OCI-LY1 (cell line): ENCODE measurements around the gene HNRNPA1.

Source experiments
- H2AFZ ChIP-seq: fragments of 200-600 bp; sonication (generic), shearing (Covaris generic); 2 replicates; pipeline ENCODE4 v1.6.0; 2014; ENCODE audit warnings: antibody characterized with exemption, mild to moderate bottlenecking, low read length
- H3F3A ChIP-seq: fragments of 200-600 bp; sonication (generic), shearing (Covaris generic); 2 replicates; pipeline ENCODE4 v1.6.0; 2014; ENCODE audit warnings: mild to moderate bottlenecking, antibody characterized with exemption, low read length, moderate library complexity; ENCODE audit not compliant: insufficient read depth
- H3K27ac ChIP-seq: fragments of 200-600 bp; sonication (generic); 2 replicates; pipeline ENCODE4 v1.5.1; 2014; ENCODE audit warnings: low read length, mixed run types, mild to moderate bottlenecking, low read depth; ENCODE audit not compliant: poor library complexity, severe bottlenecking
- H3K27me3 ChIP-seq: fragments of 200-600 bp; sonication (generic); 2 replicates; pipeline ENCODE4 v1.6.0; 2014; ENCODE audit warnings: antibody characterized with exemption, mild to moderate bottlenecking, low read length, moderate library complexity; ENCODE audit not compliant: insufficient read depth
- H3K36me3 ChIP-seq: fragments of 200-600 bp; sonication (generic); 2 replicates; pipeline ENCODE4 v1.6.1; 2014; ENCODE audit warnings: mild to moderate bottlenecking, antibody characterized with exemption, low read length, moderate library complexity, mixed read lengths; ENCODE audit not compliant: insufficient read depth
- H3K4me1 ChIP-seq: fragments of 200-600 bp; sonication (generic); 2 replicates; pipeline ENCODE4 v1.5.1; 2014; ENCODE audit warnings: mild to moderate bottlenecking, low read length, moderate library complexity; ENCODE audit not compliant: insufficient read depth, severe bottlenecking
- H3K4me2 ChIP-seq: fragments of 200-600 bp; sonication (generic), shearing (Covaris generic); 2 replicates; pipeline ENCODE4 v1.6.1; 2014; ENCODE audit warnings: low read length
- H3K4me3 ChIP-seq: fragments of 200-600 bp; sonication (generic); 2 replicates; pipeline ENCODE4 v1.5.1; 2014; ENCODE audit warnings: low read length, low read depth, mild to moderate bottlenecking, mixed read lengths; ENCODE audit not compliant: poor library complexity, severe bottlenecking
- H3K79me2 ChIP-seq: fragments of 200-600 bp; shearing (Covaris generic); 2 replicates; pipeline ENCODE4 v1.6.1; 2016; ENCODE audit warnings: mixed run types, low read length, mixed read lengths; ENCODE audit not compliant: insufficient read depth
- H3K9ac ChIP-seq: fragments of 200-600 bp; sonication (generic), shearing (Covaris generic); 2 replicates; pipeline ENCODE4 v1.6.1; 2014; ENCODE audit warnings: mild to moderate bottlenecking, low read length, mixed read lengths
- H3K9me2 ChIP-seq: fragments of 200-600 bp; sonication (generic), shearing (Covaris generic); 2 replicates; pipeline ENCODE4 v1.6.1; 2014; ENCODE audit warnings: low read depth, mild to moderate bottlenecking, low read length, mixed read lengths
- H3K9me3 ChIP-seq: fragments of 200-600 bp; shearing (Covaris generic); 2 replicates; pipeline ENCODE4 v1.6.1; 2014; ENCODE audit warnings: low read length, mixed read lengths
- H4K20me1 ChIP-seq: fragments of 200-600 bp; sonication (generic), shearing (Covaris generic); 2 replicates; pipeline ENCODE4 v1.6.0; 2016; ENCODE audit warnings: mild to moderate bottlenecking, low read length; ENCODE audit not compliant: insufficient read depth
- EZH2 ChIP-seq: fragments of 200-600 bp; sonication (generic), shearing (Covaris generic); IDR thresholded peaks from 2 replicates; pipeline ENCODE4 v1.8.0; 2017; ENCODE audit warnings: borderline replicate concordance, mixed run types, mild to moderate bottlenecking, antibody characterized with exemption, low read length, moderate library complexity, mixed read lengths
- TF ChIP-seq, protein P1 (sequence below): fragments of 200-600 bp; sonication (generic), shearing (Covaris generic); IDR thresholded peaks from 2 replicates; pipeline ENCODE4 v1.5.1; 2017; ENCODE audit warnings: mild to moderate bottlenecking, antibody characterized with exemption, low read length, moderate library complexity, mixed read lengths

Gene HNRNPA1

DNA sequence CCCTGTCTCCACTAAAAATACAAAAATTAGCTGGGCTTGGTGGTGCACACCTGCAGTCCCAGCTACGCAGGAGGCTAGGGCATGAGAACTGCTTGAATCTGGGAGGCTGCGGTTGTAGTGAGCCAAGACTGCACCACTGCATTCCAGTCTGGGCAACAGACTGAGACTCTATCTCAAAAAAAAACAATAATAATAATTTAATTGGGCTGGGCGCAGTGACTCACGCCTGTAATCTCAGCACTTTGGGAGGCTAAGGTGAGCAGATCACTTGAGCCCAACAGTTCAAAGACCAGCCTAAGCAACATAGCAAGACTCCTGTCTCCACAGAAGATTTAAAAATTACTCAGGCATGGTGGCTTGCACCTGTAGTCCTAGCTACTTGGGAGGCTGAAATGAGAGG, 27.3 kb upstream of the HNRNPA1 start:
- Histone ChIP-seq H3K27me3 (no peaks in the 10 kb centered on the region), H3K9me3 (no peaks in the 10 kb centered on the region), H2AFZ (no peak overlapping the region), H3K27ac (no peak overlapping the region), H3K9ac (no peak overlapping the region), H3K4me3 (no peak overlapping the region), H4K20me1 (no peaks in the 10 kb centered on the region), H3K79me2 (peaks cover 5% of the 10 kb centered on the region; the same call in 1 of the 2 replicates), H3K9me2 (no peaks in the 10 kb centered on the region), H3K4me1 (peaks cover 11% of the 10 kb centered on the region), H3K36me3 (peaks cover 87% of the 10 kb centered on the region), H3F3A (no peaks in the 10 kb centered on the region), H3K4me2 (no peak overlapping the region)
- TF ChIP-seq EZH2: no peak
- TF ChIP-seq, protein P1, sequence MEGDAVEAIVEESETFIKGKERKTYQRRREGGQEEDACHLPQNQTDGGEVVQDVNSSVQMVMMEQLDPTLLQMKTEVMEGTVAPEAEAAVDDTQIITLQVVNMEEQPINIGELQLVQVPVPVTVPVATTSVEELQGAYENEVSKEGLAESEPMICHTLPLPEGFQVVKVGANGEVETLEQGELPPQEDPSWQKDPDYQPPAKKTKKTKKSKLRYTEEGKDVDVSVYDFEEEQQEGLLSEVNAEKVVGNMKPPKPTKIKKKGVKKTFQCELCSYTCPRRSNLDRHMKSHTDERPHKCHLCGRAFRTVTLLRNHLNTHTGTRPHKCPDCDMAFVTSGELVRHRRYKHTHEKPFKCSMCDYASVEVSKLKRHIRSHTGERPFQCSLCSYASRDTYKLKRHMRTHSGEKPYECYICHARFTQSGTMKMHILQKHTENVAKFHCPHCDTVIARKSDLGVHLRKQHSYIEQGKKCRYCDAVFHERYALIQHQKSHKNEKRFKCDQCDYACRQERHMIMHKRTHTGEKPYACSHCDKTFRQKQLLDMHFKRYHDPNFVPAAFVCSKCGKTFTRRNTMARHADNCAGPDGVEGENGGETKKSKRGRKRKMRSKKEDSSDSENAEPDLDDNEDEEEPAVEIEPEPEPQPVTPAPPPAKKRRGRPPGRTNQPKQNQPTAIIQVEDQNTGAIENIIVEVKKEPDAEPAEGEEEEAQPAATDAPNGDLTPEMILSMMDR: no peak

DNA sequence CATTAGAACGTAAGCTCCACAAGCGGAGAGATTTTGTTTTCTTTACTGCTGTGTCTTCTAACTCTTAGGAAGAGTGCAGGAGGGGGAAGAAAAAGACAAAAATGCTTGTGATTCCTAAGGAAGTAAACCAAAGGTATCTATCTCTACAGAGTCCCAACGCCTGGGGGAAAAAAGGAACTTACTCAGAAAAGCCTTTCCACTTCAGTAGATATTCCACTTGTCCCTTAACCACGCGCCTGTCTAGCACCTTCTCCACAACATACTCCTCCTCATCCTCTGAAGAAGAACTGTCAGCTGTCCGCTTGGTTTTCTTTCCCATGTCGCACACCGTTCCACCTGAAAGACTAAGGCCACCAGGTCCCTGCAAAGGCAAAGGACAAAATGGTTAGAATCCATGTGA, 23.2 kb upstream of the HNRNPA1 start:
- Histone ChIP-seq H3K27ac (peak overlapping the region; percentile 80), H3K27me3 (no peaks in the 10 kb centered on the region), H3K9ac (no peak overlapping the region)

DNA sequence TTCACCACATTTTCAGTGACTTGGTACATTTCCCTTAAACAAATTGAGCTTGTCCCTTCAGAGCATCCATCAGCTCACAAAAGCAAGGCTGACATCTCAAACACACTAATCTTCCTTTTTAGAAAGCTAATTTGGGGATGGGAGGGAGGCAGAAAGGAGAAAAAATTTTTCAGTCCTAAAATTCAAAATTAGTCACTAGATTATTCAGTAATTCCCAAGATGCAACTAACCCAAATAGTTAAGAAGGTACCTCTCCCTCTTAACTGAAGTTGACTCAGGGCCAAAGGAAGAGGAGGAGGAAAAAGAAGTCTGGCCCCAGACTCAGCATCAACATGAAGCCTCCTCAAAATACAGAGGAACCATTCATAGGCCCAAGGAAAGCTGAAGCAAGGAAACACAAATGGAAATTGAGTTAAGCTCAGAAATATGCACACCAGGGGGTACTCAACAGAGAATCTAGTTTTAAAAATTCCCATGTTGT, 22.3 kb upstream of the HNRNPA1 start:
- TF ChIP-seq, protein P1: no peak
- no peak for TF ChIP-seq EZH2
- peaks cover 54% of the 10 kb centered on the region for H3K4me1 ChIP-seq
- H3K27me3 ChIP-seq: no peaks in the 10 kb centered on the region
- peak overlapping the region; percentile 80 for H3K27ac ChIP-seq
- no peak overlapping the region for H3K4me3 ChIP-seq
- H2AFZ ChIP-seq: no peak overlapping the region
- no peaks in the 10 kb centered on the region for H3K9me3 ChIP-seq
- no peaks in the 10 kb centered on the region for H4K20me1 ChIP-seq
- H3K79me2 ChIP-seq: peaks cover 29% of the 10 kb centered on the region
- peak overlapping the region; percentile 1; the same call in 1 of the 2 replicates for H3K4me2 ChIP-seq
- no peaks in the 10 kb centered on the region for H3K9me2 ChIP-seq
- H3F3A ChIP-seq: 0 out of 2 replicates have a peak, but pooled peaks cover 3% of the 10 kb centered on the region
- peaks cover 50% of the 10 kb centered on the region for H3K36me3 ChIP-seq
- no peak overlapping the region; the same call in 1 of the 2 replicates for H3K9ac ChIP-seq

More for the DNA sequence above, 23.2 kb upstream of the HNRNPA1 start:
- TF ChIP-seq, protein P1: no peak
- TF ChIP-seq EZH2: no peak
- peaks cover 59% of the 10 kb centered on the region for H3K36me3 ChIP-seq
- no peak overlapping the region for H3K4me2 ChIP-seq
- no peak overlapping the region for H2AFZ ChIP-seq
- H3K79me2 ChIP-seq: peaks cover 26% of the 10 kb centered on the region
- H3K9me3 ChIP-seq: no peaks in the 10 kb centered on the region
- H3K9me2 ChIP-seq: no peaks in the 10 kb centered on the region
- no peaks in the 10 kb centered on the region for H4K20me1 ChIP-seq
- peaks cover 47% of the 10 kb centered on the region for H3K4me1 ChIP-seq
- 0 out of 2 replicates have a peak, but pooled peaks cover 3% of the 10 kb centered on the region for H3F3A ChIP-seq
- no peak overlapping the region for H3K4me3 ChIP-seq
